K562 (cell line): ENCODE data around the gene CBL.

ENCODE experiments used
- CBX5 ChIP-seq: IDR thresholded peaks from 2 replicates; pipeline ENCODE4 v1.6.1; 2014; ENCODE audit warnings: low read depth, borderline replicate concordance
- EP300 ChIP-seq: IDR thresholded peaks from 2 replicates; pipeline ENCODE4 v1.6.1; 2012; ENCODE audit warnings: low read length, improper control_type of control experiment
- MXI1 ChIP-seq: IDR thresholded peaks from 2 replicates; pipeline ENCODE4 v1.6.1; 2011; ENCODE audit warnings: low read depth, mild to moderate bottlenecking, improper control_type of control experiment, low read length
- NCOA6 ChIP-seq: fragments of 450-650 bp; IDR thresholded peaks from 2 replicates; pipeline ENCODE4 v1.6.1; 2017; ENCODE audit warnings: mild to moderate bottlenecking
- NR2C2 ChIP-seq, 2 experiments: fragments of 200-800 bp in 1 of 2; sonication (Bioruptor generic) in 1 of 2; sonication (generic) in 1 of 2; formaldehyde crosslinking in 1 of 2; IDR thresholded peaks; 2 replicates each; pipeline versions ENCODE4 v1.6.1 to v1.8.0; 2016 to 2022; ENCODE audit warnings: mild to moderate bottlenecking in 1 of 2, missing compliant biosample characterization in 1 of 2, missing genetic modification characterization in 1 of 2, missing genetic modification reagents in 1 of 2
- SRSF7 ChIP-seq: fragments of 200-400 bp; formaldehyde crosslinking; optimal IDR thresholded peaks from 2 replicates; pipeline ENCODE3; 2017; ENCODE audit warnings: mild to moderate bottlenecking, low read depth, low read length
- TRIM24 ChIP-seq, 2 experiments: fragments of 450-650 bp; IDR thresholded peaks; 2 replicates each; pipeline ENCODE4 v1.6.1; 2016
- ZFX ChIP-seq: sonication (generic); formaldehyde crosslinking; IDR thresholded peaks from 2 replicates; pipeline ENCODE4 v1.8.0; 2022; ENCODE audit warnings: mild to moderate bottlenecking, missing genetic modification reagents, moderate library complexity
- TF ChIP-seq, protein P1 (sequence below), 3 experiments: IDR thresholded peaks in 2 of 3; conservative IDR thresholded peaks in 1 of 3; 2 replicates each; pipeline ENCODE4 v1.5.1; 2011 to 2012; ENCODE audit warnings: low read length in 3 of 3, mild to moderate bottlenecking in 3 of 3, control low read depth in 2 of 3, improper control_type of control experiment in 1 of 3, inconsistent platforms in 1 of 3, low read depth in 1 of 3, mixed read lengths in 1 of 3, moderate library complexity in 1 of 3; ENCODE audit not compliant: insufficient read depth in 2 of 3

DNA sequence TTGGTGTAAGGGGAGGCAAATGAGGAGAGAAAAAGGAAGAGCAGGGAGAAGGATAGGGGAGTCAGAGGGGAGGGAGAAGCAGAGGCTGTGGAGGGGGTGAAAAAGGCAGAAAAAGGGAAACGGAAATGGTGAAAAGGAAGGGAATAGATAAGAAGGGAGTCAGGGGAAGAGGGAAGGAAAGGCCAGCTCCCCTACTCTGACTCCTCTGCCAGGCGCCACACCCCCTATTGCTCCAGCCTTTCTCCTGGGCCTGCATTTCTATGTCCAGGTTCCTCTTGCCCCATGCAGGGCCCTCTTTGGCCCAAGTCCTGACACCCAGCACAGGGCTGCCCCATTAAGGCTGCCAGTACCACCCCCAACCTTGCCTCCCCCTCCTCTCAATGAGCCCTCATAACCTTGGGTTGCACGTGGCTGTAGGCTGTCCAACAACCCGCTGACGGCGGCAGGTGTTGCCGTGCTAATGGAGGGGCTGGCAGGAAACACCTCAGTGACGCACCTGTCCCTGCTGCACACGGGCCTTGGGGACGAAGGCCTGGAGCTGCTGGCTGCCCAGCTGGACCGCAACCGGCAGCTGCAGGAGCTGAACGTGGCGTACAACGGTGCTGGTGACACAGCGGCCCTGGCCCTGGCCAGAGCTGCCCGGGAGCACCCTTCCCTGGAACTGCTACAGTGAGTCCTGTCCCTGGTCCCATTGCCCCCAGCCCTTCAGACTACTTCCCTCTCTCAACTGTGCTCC lies 24.3 kb upstream of the CBL start:
- TF ChIP-seq SRSF7 (no peak), TRIM24 (IDR thresholded peaks at IDR 0.05) (no peak), CBX5 (no peak), NCOA6 (no peak), ZFX (CRISPR knock-in tag) (no peak), NR2C2 (CRISPR knock-in tag; IDR thresholded peaks at IDR 0.05) (no peak), NR2C2 (tag; IDR thresholded peaks at IDR 0.05) (no peak), EP300 (no peak), MXI1 (no peak)
- TF ChIP-seq, protein P1, sequence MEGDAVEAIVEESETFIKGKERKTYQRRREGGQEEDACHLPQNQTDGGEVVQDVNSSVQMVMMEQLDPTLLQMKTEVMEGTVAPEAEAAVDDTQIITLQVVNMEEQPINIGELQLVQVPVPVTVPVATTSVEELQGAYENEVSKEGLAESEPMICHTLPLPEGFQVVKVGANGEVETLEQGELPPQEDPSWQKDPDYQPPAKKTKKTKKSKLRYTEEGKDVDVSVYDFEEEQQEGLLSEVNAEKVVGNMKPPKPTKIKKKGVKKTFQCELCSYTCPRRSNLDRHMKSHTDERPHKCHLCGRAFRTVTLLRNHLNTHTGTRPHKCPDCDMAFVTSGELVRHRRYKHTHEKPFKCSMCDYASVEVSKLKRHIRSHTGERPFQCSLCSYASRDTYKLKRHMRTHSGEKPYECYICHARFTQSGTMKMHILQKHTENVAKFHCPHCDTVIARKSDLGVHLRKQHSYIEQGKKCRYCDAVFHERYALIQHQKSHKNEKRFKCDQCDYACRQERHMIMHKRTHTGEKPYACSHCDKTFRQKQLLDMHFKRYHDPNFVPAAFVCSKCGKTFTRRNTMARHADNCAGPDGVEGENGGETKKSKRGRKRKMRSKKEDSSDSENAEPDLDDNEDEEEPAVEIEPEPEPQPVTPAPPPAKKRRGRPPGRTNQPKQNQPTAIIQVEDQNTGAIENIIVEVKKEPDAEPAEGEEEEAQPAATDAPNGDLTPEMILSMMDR (IDR thresholded peaks at IDR 0.05 in 2 of 3, conservative IDR thresholded peaks at IDR 0.05 in 1 of 3; ENCODE audit: insufficient read depth in 2 of 3, low read depth in 1 of 3, low read length in 3 of 3), result no peak
